Suprapubic skin (tissue), 4 donors: Measurements from ENCODE around the gene SYT5.
A peak's percentile ranks its signal among the peaks of the same experiment; 100 is the strongest.

ENCODE experiments used
- CTCF ChIP-seq, 2 donors: fragments of 200-600 bp in 1 of 2; fragments of 450-650 bp in 1 of 2; sonication (generic) in 1 of 2; IDR thresholded peaks; one replicate each; pipeline ENCODE4 v1.5.1; 2016 to 2019; ENCODE audit warnings: antibody characterized with exemption in 2 of 2, mild to moderate bottlenecking in 1 of 2, moderate library complexity in 1 of 2
- POLR2A ChIP-seq, 2 donors: fragments of 450-650 bp; IDR thresholded peaks; one replicate each; pipeline ENCODE4 v1.6.1; 2017; ENCODE audit warnings: antibody characterized with exemption in 2 of 2, mild to moderate bottlenecking in 2 of 2, moderate library complexity in 2 of 2
- POLR2AphosphoS5 ChIP-seq, 3 donors: sonication (generic); formaldehyde crosslinking; IDR thresholded peaks; one replicate each; pipeline ENCODE4 v1.6.1; 2017; ENCODE audit warnings: antibody characterized with exemption in 3 of 3

- TF ChIP-seq CTCF (IDR thresholded peaks at IDR 0.05) (peak; percentile 74 to 85), POLR2A (IDR thresholded peaks at IDR 0.05) (no peak), POLR2AphosphoS5 (IDR thresholded peaks at IDR 0.05) (no peak)
Measured at GRCh38 chr19:55160128-55160985, 19.7 kb downstream of the SYT5 start.
